ENCODE results near the gene CMPK1. TPM values are rescaled to one million over a fixed set of nuclear protein-coding genes. Genes with fewer than 3 reads are reported as not detected.
"Not testable (repeated sequence)": the region's sequence is repeated elsewhere in the genome, so short reads cannot be mapped to it uniquely, and the experiment has no call there.

Gene CMPK1
- total RNA-seq, 2 donors from 2014 or later = 109 to 127 TPM

- DNase-seq (ENCODE audit: low spot score) = peak; percentile 95
- intact Hi-C loops (cut with DNase I) = no loop called here
These were observed 553 bp downstream of the CMPK1 start for GRCh38 chr1:47333922-47334764.

GRCh38 chr1:47334765-47335435 is 1.3 kb downstream of the CMPK1 start:
- DNase-seq (ENCODE audit: low spot score) = no peak
- intact Hi-C loops (cut with DNase I) = no loop called here

GRCh38 chr1:47337350-47337749 is 3.8 kb downstream of the CMPK1 start:
- intact Hi-C loops (cut with DNase I) = no loop called here
- DNase-seq (ENCODE audit: low spot score) = no peak

- intact Hi-C loops (cut with DNase I) = no loop called here
These were observed 4.9 kb downstream of the CMPK1 start for GRCh38 chr1:47338249-47339077.

GRCh38 chr1:47340227-47340626 is 6.6 kb downstream of the CMPK1 start:
- DNase-seq (ENCODE audit: low spot score) = no peak
- intact Hi-C loops (cut with DNase I) = no loop called here

More at GRCh38 chr1:47338249-47339077, 4.9 kb downstream of the CMPK1 start:
- DNase-seq (ENCODE audit: low spot score) = no peak

- intact Hi-C loops (cut with DNase I); DNase-seq (ENCODE audit: low spot score): not testable (repeated sequence)
These were observed 13.4 kb downstream of the CMPK1 start for GRCh38 chr1:47346979-47347378.

GRCh38 chr1:47347735-47348134 is 14.1 kb downstream of the CMPK1 start:
- no peak for DNase-seq (ENCODE audit: low spot score)
- intact Hi-C loops (cut with DNase I) = no loop called here

- no peak for DNase-seq (ENCODE audit: low spot score)
- intact Hi-C loops (cut with DNase I) = no loop called here
These were observed 14.7 kb downstream of the CMPK1 start for GRCh38 chr1:47348246-47348645.

GRCh38 chr1:47351305-47351704 is 17.7 kb downstream of the CMPK1 start:
- intact Hi-C loops (cut with DNase I) = no loop called here
- DNase-seq (ENCODE audit: low spot score) = no peak

GRCh38 chr1:47361380-47361779 is 27.8 kb downstream of the CMPK1 start:
- intact Hi-C loops (cut with DNase I) = no loop called here
- DNase-seq (ENCODE audit: low spot score) = no peak

GRCh38 chr1:47362828-47363227 is 29.2 kb downstream of the CMPK1 start:
- DNase-seq (ENCODE audit: low spot score) = no peak
- intact Hi-C loops (cut with DNase I) = no loop called here

- intact Hi-C loops (cut with DNase I) = no loop called here
- DNase-seq (ENCODE audit: low spot score) = no peak
These were observed 34.1 kb downstream of the CMPK1 start for GRCh38 chr1:47367651-47368050.

- DNase-seq (ENCODE audit: low spot score) = no peak
- intact Hi-C loops (cut with DNase I) = no loop called here
These were observed 37.5 kb downstream of the CMPK1 start for GRCh38 chr1:47371016-47371517.

GRCh38 chr1:47374501-47374900 is 40.9 kb downstream of the CMPK1 start:
- intact Hi-C loops (cut with DNase I) = no loop called here
- no peak for DNase-seq (ENCODE audit: low spot score)

- DNase-seq (ENCODE audit: low spot score) = no peak
- intact Hi-C loops (cut with DNase I) = no loop called here
These were observed 44.6 kb downstream of the CMPK1 start for GRCh38 chr1:47378147-47378546.

GRCh38 chr1:47380699-47381098 is 47.1 kb downstream of the CMPK1 start:
- no peak for DNase-seq (ENCODE audit: low spot score)
- intact Hi-C loops (cut with DNase I) = no loop called here

GRCh38 chr1:47382399-47382983 is 48.9 kb downstream of the CMPK1 start:
- intact Hi-C loops (cut with DNase I) = no loop called here
- no peak for DNase-seq (ENCODE audit: low spot score)

GRCh38 chr1:47384083-47384482 is 50.5 kb downstream of the CMPK1 start:
- no peak for DNase-seq (ENCODE audit: low spot score)
- intact Hi-C loops (cut with DNase I) = no loop called here

GRCh38 chr1:47385020-47385419 is 51.4 kb downstream of the CMPK1 start:
- DNase-seq (ENCODE audit: low spot score) = no peak
- intact Hi-C loops (cut with DNase I) = no loop called here

Measured in posterior vena cava (tissue), 2 donors.